Tibial nerve (tissue), 4 donors: ENCODE results near the gene GLRX. TPM values are rescaled to one million over a fixed set of nuclear protein-coding genes. Genes with fewer than 3 reads are reported as not detected.
A peak's percentile ranks its signal among the peaks of the same experiment; 100 is the strongest.
"Not testable (repeated sequence)": the region's sequence is repeated elsewhere in the genome, so short reads cannot be mapped to it uniquely, and the experiment has no call there.

ENCODE experiments used
- DNase-seq, 2 donors: peaks; one replicate each; pipeline ENCODE4 v3.0.0-alpha.2; 2019; ENCODE audit warnings: low spot score in 2 of 2
- H3K27ac ChIP-seq, 4 donors: fragments of 200-600 bp; sonication (generic) in 3 of 4; one replicate each; pipeline ENCODE4 v1.5.1; 2017 to 2019; ENCODE audit warnings: mild to moderate bottlenecking in 1 of 4
- H3K27me3 ChIP-seq, 2 donors: fragments of 200-600 bp; sonication (generic) in 1 of 2; one replicate each; pipeline versions ENCODE4 v1.5.1 to v1.6.0; 2017 to 2019
- H3K36me3 ChIP-seq, 3 donors: fragments of 200-600 bp; sonication (generic); one replicate each; pipeline ENCODE4 v1.5.1; 2018 to 2019
- H3K4me1 ChIP-seq, 4 donors: fragments of 200-600 bp; sonication (generic) in 3 of 4; one replicate each; pipeline ENCODE4 v1.5.1; 2017 to 2019
- H3K4me3 ChIP-seq, 4 donors: fragments of 200-600 bp; sonication (generic) in 3 of 4; one replicate each; pipeline ENCODE4 v1.5.1; 2017 to 2019; ENCODE audit warnings: mild to moderate bottlenecking in 1 of 4, moderate library complexity in 1 of 4
- H3K9me3 ChIP-seq, 4 donors: fragments of 200-600 bp; sonication (generic) in 3 of 4; one replicate each; pipeline ENCODE4 v1.5.1; 2017 to 2019
- CTCF ChIP-seq, 5 experiments: fragments of 200-600 bp in 3 of 5; fragments of 450-650 bp in 2 of 5; sonication (generic) in 3 of 5; IDR thresholded peaks; one replicate each; pipeline ENCODE4 v1.5.1; 2016 to 2019; ENCODE audit warnings: antibody characterized with exemption in 5 of 5, mild to moderate bottlenecking in 3 of 5, moderate library complexity in 2 of 5
- EP300 ChIP-seq, 2 donors: sonication (generic); formaldehyde crosslinking; IDR thresholded peaks; one replicate each; pipeline ENCODE4 v1.6.1; 2017; ENCODE audit warnings: antibody characterized with exemption in 2 of 2, mild to moderate bottlenecking in 1 of 2
- POLR2A ChIP-seq, 2 donors: fragments of 450-650 bp; IDR thresholded peaks; one replicate each; pipeline ENCODE4 v1.6.1; 2017; ENCODE audit warnings: antibody characterized with exemption in 2 of 2, mild to moderate bottlenecking in 2 of 2, moderate library complexity in 2 of 2
- WGBS, 2 donors: methylation state at CpG; one replicate each; pipeline ENCODE4 v1.1.5; 2018; 5-methylcytosine and 5-hydroxymethylcytosine counted together
- total RNA-seq, 4 donors: library from RNA; depleted of rRNA; stranded (reverse); fragments of >200 nt; gene quantifications; one replicate each; pipeline ENCODE4 v1.1.0, GENCODE V29; 2016

Gene GLRX
- total RNA-seq, 4 donors from 2014 or later, result 15.3 to 72.0 (median 40.4) TPM

- H3K9me3 ChIP-seq, result no peaks in the 10 kb centered on the region
Measured at GRCh38 chr5:95812074-95812471, 10.5 kb downstream of the GLRX start.

GRCh38 chr5:95811461-95812073, 11.0 kb downstream of the GLRX start:
- H3K27me3 ChIP-seq, H3K9me3 ChIP-seq, H3K4me3 ChIP-seq, DNase-seq: not testable (repeated sequence)
- Histone ChIP-seq H3K4me1 (peaks cover 0 to 38% (median 20%) of the 10 kb centered on the region in 4 donors), H3K36me3 (peaks cover 0 to 20% (median 0%) of the 10 kb centered on the region in 3 donors), H3K27ac (peak overlapping the region in 1 of 4 donors; percentile 8)
- WGBS, 2 donors, result 81 to 87% methylated on average over 13 of the region's 13 CpGs

More at GRCh38 chr5:95812074-95812471, 10.5 kb downstream of the GLRX start:
- TF ChIP-seq CTCF (IDR thresholded peaks at IDR 0.05) (no peak), POLR2A (IDR thresholded peaks at IDR 0.05) (no peak), EP300 (IDR thresholded peaks at IDR 0.05) (no peak)
- Histone ChIP-seq H3K27ac (peak overlapping the region in 1 of 4 donors; percentile 8), H3K4me3 (no peak overlapping the region), H3K36me3 (peaks cover 0 to 20% (median 0%) of the 10 kb centered on the region in 3 donors), H3K27me3 (no peaks in the 10 kb centered on the region), H3K4me1 (peaks cover 0 to 42% (median 20%) of the 10 kb centered on the region in 4 donors)
- DNase-seq, result no peak
- WGBS, 2 donors, result 61 to 63% methylated on average over 6 of the region's 6 CpGs

DNA sequence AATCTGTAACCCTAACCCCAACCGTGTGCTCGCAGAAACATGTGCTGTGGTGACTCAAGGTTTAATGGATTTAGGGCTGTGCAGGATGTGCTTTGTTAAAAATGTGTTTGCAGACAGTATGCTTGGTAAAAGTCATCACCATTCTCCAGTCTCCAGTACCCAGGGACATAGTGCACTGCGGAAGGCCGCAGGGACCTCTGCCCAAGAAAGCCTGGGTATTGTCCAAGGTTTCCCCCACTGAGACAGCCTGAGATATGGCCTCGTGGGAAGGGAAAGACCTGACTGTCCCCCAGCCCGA, 11.5 kb downstream of the GLRX start:
- not testable (repeated sequence) for DNase-seq, H3K27me3 ChIP-seq, H3K4me3 ChIP-seq, H3K27ac ChIP-seq, H3K9me3 ChIP-seq
- Histone ChIP-seq H3K4me1 (peaks cover 0 to 38% (median 20%) of the 10 kb centered on the region in 4 donors), H3K36me3 (peaks cover 0 to 20% (median 0%) of the 10 kb centered on the region in 3 donors)
- WGBS, 2 donors, result 78 to 88% methylated on average over 6 of the region's 6 CpGs

GRCh38 chr5:95810305-95811125, 12.0 kb downstream of the GLRX start:
- TF ChIP-seq POLR2A (IDR thresholded peaks at IDR 0.05), result no peak
- TF ChIP-seq EP300 (IDR thresholded peaks at IDR 0.05), result no peak
- no peak for TF ChIP-seq CTCF (IDR thresholded peaks at IDR 0.05)
- Histone ChIP-seq H3K4me1 (peaks cover 0 to 38% (median 20%) of the 10 kb centered on the region in 4 donors), H3K4me3 (no peak overlapping the region), H3K27ac (peak overlapping the region in 2 of 4 donors; percentile 59 to 69), H3K36me3 (peaks cover 0 to 15% (median 0%) of the 10 kb centered on the region in 3 donors), H3K9me3 (peaks cover 0 to under 1% (median 0%) of the 10 kb centered on the region in 4 donors), H3K27me3 (no peaks in the 10 kb centered on the region)
- WGBS, 2 donors, result 38 to 43% methylated on average over 5 of the region's 5 CpGs
- DNase-seq, result no peak

DNA sequence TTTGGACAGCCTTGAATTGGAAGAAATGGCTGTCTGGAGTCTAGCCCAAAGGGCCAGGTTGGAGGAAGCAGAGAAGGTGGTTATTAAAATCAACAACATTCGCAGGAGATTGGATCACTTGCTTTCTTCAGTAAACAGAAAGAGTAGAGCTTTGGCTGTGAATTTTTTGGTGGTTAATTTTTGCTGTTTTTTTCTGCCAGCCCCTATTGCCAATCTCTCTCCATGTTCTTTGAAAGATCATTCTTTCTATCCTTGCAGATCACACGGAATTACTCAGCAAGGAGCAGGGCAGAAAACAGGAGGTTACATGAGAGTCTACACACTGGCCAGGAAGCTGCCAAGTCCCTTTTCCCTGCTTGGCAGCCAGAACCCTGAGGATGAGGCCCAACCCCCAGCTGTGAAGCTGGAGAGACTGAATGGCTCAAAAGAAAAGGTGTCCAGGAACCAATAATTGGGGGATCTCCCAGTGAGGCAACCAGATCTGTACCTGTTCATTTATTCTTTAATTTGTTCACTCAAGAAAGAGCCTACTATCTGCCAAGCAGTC, 13.0 kb downstream of the GLRX start:
- H3K36me3 ChIP-seq, result peaks cover 0 to 13% (median 0%) of the 10 kb centered on the region in 3 donors
- H3K27ac ChIP-seq, result peak overlapping the region in 3 of 4 donors; percentile 57 to 69 (median 59)
- 54 to 57% methylated on average over 2 of the region's 2 CpGs for WGBS, 2 donors

More for the DNA sequence above, 13.0 kb downstream of the GLRX start:
- H3K27me3 ChIP-seq, result no peaks in the 10 kb centered on the region
- no peak for TF ChIP-seq CTCF (IDR thresholded peaks at IDR 0.05)
- TF ChIP-seq POLR2A (IDR thresholded peaks at IDR 0.05), result no peak
- no peak for TF ChIP-seq EP300 (IDR thresholded peaks at IDR 0.05)
- H3K4me1 ChIP-seq, result peaks cover 0 to 38% (median 20%) of the 10 kb centered on the region in 4 donors
- peaks cover 0 to 7% (median 0%) of the 10 kb centered on the region in 4 donors for H3K9me3 ChIP-seq
- no peak overlapping the region for H3K4me3 ChIP-seq
- no peak for DNase-seq
